CD14-positive monocyte (primary cell): ENCODE measurements around the gene PADI1. TPM values are rescaled to one million over a fixed set of nuclear protein-coding genes. Genes with fewer than 3 reads are reported as not detected.

ENCODE experiments used
- DNase-seq, 3 donors: peaks; one replicate each; pipeline ENCODE4 v3.0.0-alpha.2; 2011 to 2022
- H2AFZ ChIP-seq: 2 replicates; pipeline ENCODE4 v1.6.0; 2012; ENCODE audit warnings: mild to moderate bottlenecking, low read depth, low read length, inconsistent platforms; ENCODE audit not compliant: insufficient read depth, poor library complexity, severe bottlenecking
- H3K27ac ChIP-seq, 2 donors: 1 replicate in 1 of 2; 2 replicates in 1 of 2; pipeline ENCODE4 v1.5.1; 2012 to 2013; ENCODE audit warnings: low read length in 2 of 2, control low read depth in 1 of 2, inconsistent platforms in 1 of 2, low read depth in 1 of 2, mild to moderate bottlenecking in 1 of 2
- H3K27me3 ChIP-seq, 2 donors: one replicate each; pipeline versions ENCODE4 v1.6.0 to v1.6.1; 2011 to 2013; ENCODE audit warnings: low read length in 2 of 2; ENCODE audit not compliant: control insufficient read depth in 2 of 2, insufficient read depth in 2 of 2
- H3K36me3 ChIP-seq, 2 donors: replicated peaks in 1 of 2; 1 replicate in 1 of 2; 2 replicates in 1 of 2; pipeline versions ENCODE4 v1.5.1 to v1.6.1; 2012 to 2013; ENCODE audit warnings: low read length in 2 of 2, control low read depth in 1 of 2, inconsistent platforms in 1 of 2, mild to moderate bottlenecking in 1 of 2; ENCODE audit not compliant: insufficient read depth in 2 of 2, control insufficient read depth in 1 of 2
- H3K4me1 ChIP-seq, 2 donors: 1 replicate in 1 of 2; 2 replicates in 1 of 2; pipeline versions ENCODE4 v1.5.1 to v1.6.1; 2012 to 2013; ENCODE audit warnings: low read length in 2 of 2, control low read depth in 1 of 2, inconsistent platforms in 1 of 2, mild to moderate bottlenecking in 1 of 2, moderate library complexity in 1 of 2; ENCODE audit not compliant: insufficient read depth in 2 of 2, control insufficient read depth in 1 of 2
- H3K4me2 ChIP-seq: replicated peaks from 2 replicates; pipeline ENCODE3; 2012; ENCODE audit warnings: low read length, moderate library complexity, mild to moderate bottlenecking; ENCODE audit not compliant: poor library complexity, severe bottlenecking; ENCODE audit errors: extremely low read depth
- H3K4me3 ChIP-seq, 3 experiments: fragments of 200-600 bp in 1 of 3; sonication (generic) in 1 of 3; replicated peaks in 1 of 3; 1 replicate in 2 of 3; 2 replicates in 1 of 3; pipeline ENCODE4 v1.5.1; 2011 to 2013; ENCODE audit warnings: low read length in 3 of 3, mild to moderate bottlenecking in 3 of 3, control low read depth in 2 of 3, low read depth in 2 of 3, inconsistent platforms in 1 of 3, moderate library complexity in 1 of 3
- H3K79me2 ChIP-seq: 2 replicates; pipeline ENCODE4 v1.6.0; 2012; ENCODE audit warnings: mild to moderate bottlenecking, control low read depth, inconsistent platforms, low read length, moderate library complexity; ENCODE audit not compliant: insufficient read depth
- H3K9ac ChIP-seq: 2 replicates; pipeline ENCODE4 v1.6.0; 2017; ENCODE audit warnings: low read length, mild to moderate bottlenecking; ENCODE audit not compliant: insufficient read depth, poor library complexity, severe bottlenecking
- H3K9me3 ChIP-seq, 2 donors: replicated peaks in 1 of 2; 1 replicate in 1 of 2; 2 replicates in 1 of 2; pipeline versions ENCODE4 v1.5.1 to v1.6.1; 2012 to 2013; ENCODE audit warnings: low read length in 2 of 2, control low read depth in 1 of 2; ENCODE audit not compliant: control insufficient read depth in 1 of 2, insufficient read depth in 1 of 2
- H4K20me1 ChIP-seq: 2 replicates; pipeline ENCODE4 v1.6.0; 2012; ENCODE audit warnings: mild to moderate bottlenecking, low read length, control low read depth, moderate library complexity; ENCODE audit not compliant: insufficient read depth
- H3K27ac Mint-ChIP-seq, 7 donors: one replicate each; pipeline ENCODE4 v1.8.0; 2020; ENCODE audit warnings: mild to moderate bottlenecking in 7 of 7, mixed read lengths in 7 of 7, moderate library complexity in 6 of 7, inconsistent platforms in 2 of 7
- H3K27me3 Mint-ChIP-seq, 3 donors: one replicate each; pipeline ENCODE4 v1.8.0; 2021 to 2022; ENCODE audit warnings: low read depth in 3 of 3, mild to moderate bottlenecking in 3 of 3, mixed read lengths in 3 of 3, moderate library complexity in 3 of 3, inconsistent platforms in 1 of 3
- H3K36me3 Mint-ChIP-seq, 2 donors: one replicate each; pipeline ENCODE4 v1.8.0; 2020; ENCODE audit warnings: mixed read lengths in 2 of 2, inconsistent platforms in 1 of 2, mild to moderate bottlenecking in 1 of 2
- H3K4me1 Mint-ChIP-seq: one replicate; pipeline ENCODE4 v1.8.0; 2020; ENCODE audit warnings: mild to moderate bottlenecking, mixed read lengths
- H3K4me3 Mint-ChIP-seq, 2 donors: one replicate each; pipeline ENCODE4 v1.8.0; 2020; ENCODE audit warnings: mild to moderate bottlenecking in 2 of 2, mixed read lengths in 2 of 2, moderate library complexity in 1 of 2
- H3K9me3 Mint-ChIP-seq, 7 donors: one replicate each; pipeline ENCODE4 v1.8.0; 2020 to 2022; ENCODE audit warnings: mixed read lengths in 7 of 7, mild to moderate bottlenecking in 6 of 7, moderate library complexity in 6 of 7, inconsistent platforms in 2 of 7
- CTCF ChIP-seq: fragments of 200-600 bp; IDR thresholded peaks from one replicate; pipeline ENCODE4 v1.8.0; 2022; ENCODE audit warnings: antibody characterized with exemption, mild to moderate bottlenecking
- WGBS: methylation state at CpG from one replicate; pipeline ENCODE4 v1.1.5; 2013; ENCODE audit warnings: missing lambda C conversion rate; ENCODE audit not compliant: insufficient coverage; 5-methylcytosine and 5-hydroxymethylcytosine counted together
- intact Hi-C, 2 donors: fragments of 100-400 bp; cut with micrococcal nuclease; formaldehyde crosslinking; loops; one replicate each; pipeline versions ENCODE4 v1.15.0 to v1.15.1; 2023
- polyA plus RNA-seq, 3 donors: library from polyadenylated mRNA; depleted of rRNA in 1 of 3; unstranded in 2 of 3; stranded (reverse) in 1 of 3; fragments of 300-500 nt in 2 of 3; fragments of >200 nt in 1 of 3; fragmentation: Illumina TruSeq in 2 of 3; gene quantifications; 1 replicate in 2 of 3; 2 replicates in 1 of 3; pipeline ENCODE4 v1.2.3, GENCODE V29; 2012 to 2021

The PADI1 gene
- polyA plus RNA-seq, 3 donors: not detected

DNA sequence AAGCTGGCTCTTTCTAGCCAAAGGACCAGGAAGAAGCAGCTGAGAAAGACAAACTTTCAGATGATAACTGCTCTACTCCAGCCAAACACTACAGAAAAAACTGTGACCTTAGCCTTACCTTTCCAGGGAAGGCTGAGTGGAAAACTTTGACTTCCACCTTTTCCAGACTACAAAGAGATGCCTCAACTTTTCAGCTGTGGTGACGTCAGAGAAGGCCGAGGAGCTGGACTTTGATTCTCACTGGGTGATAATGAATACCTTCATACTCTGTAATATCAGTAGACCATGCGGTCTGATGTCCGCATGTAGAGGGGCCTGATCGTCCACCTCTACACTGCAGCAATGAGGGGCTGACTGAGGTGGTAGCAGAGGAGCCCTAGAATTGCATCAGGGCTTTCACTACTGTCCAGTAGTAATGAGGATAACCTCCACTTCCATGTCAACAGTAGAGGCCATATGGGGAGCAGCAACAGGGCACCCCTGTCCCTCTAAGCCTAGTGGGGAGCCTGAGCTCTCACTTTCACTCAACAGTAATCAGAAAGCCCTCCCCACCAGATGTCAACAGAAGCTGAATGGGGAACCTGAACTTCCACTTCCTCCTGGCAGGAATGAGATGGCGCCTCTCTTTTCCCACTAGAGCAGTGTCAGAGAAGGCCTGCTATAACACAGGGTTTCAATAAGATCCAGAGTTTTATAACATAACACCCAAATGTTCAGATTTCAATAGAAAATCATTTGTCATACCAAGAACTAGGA lies 28.4 kb upstream of the PADI1 start:
- Histone ChIP-seq H3K4me3 (no peak overlapping the region), H3K79me2 (no peaks in the 10 kb centered on the region), H3K4me1 (peaks cover 15 to 21% of the 10 kb centered on the region in 2 donors), H2AFZ (peak overlapping the region; percentile 13), H3K4me2 (peak overlapping the region; percentile 14), H4K20me1 (no peaks in the 10 kb centered on the region), H3K27me3 (no peaks in the 10 kb centered on the region), H3K27ac (peak overlapping the region; percentile 27 to 41), H3K9me3 (peaks cover 0 to 6% of the 10 kb centered on the region in 2 donors), H3K36me3 (no peaks in the 10 kb centered on the region), H3K9ac (no peak overlapping the region)
- intact Hi-C loops: no loop called here
- Mint-ChIP-seq H3K4me1 (peaks cover 20% of the 10 kb centered on the region), H3K36me3 (peaks cover 0 to 5% of the 10 kb centered on the region in 2 donors), H3K27ac (peak overlapping the region in 6 of 7 donors; percentile 15 to 74 (median 55)), H3K4me3 (peak overlapping the region in 1 of 2 donors; percentile 30), H3K9me3 (peaks cover 11 to 21% (median 13%) of the 10 kb centered on the region in 7 donors), H3K27me3 (peaks cover 0 to 2% (median 1%) of the 10 kb centered on the region in 3 donors)
- WGBS: 0% methylated on average over 1 of the region's 6 CpGs
- TF ChIP-seq CTCF: no peak
- DNase-seq: peak; percentile 25 to 52 (median 47)

DNA sequence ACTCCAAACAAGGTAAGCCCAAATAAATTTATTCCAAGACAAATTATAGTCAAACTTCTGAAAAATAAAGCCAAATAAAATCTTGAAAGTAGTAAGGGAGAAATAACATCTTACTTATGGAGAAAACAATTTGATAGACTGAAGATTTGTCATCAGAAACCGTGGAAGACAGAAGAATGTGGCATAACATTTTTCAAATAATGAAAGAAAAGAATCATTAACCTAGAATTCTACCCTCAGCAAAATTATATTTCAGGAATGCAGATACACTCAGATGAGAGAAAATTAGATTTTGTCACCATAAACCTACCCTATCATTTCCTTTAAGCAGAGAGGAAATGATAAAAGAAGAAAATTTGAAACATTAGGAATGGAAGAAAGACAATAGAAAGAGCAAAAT lies 27.3 kb upstream of the PADI1 start:
- H2AFZ ChIP-seq: no peak overlapping the region
- DNase-seq: no peak
- peaks cover 0 to 5% of the 10 kb centered on the region in 2 donors for H3K36me3 Mint-ChIP-seq
- intact Hi-C loops: no loop called here
- H3K36me3 ChIP-seq: no peaks in the 10 kb centered on the region
- peaks cover 27% of the 10 kb centered on the region for H3K4me1 Mint-ChIP-seq
- no peaks in the 10 kb centered on the region for H4K20me1 ChIP-seq
- no peaks in the 10 kb centered on the region for H3K27me3 ChIP-seq
- H3K4me2 ChIP-seq: no peak overlapping the region
- no peak overlapping the region for H3K9ac ChIP-seq
- H3K9me3 ChIP-seq: peaks cover 0 to 6% of the 10 kb centered on the region in 2 donors
- no peaks in the 10 kb centered on the region for H3K79me2 ChIP-seq
- no peak overlapping the region for H3K27ac Mint-ChIP-seq
- H3K4me3 Mint-ChIP-seq: no peak overlapping the region
- H3K27ac ChIP-seq: no peak overlapping the region
- TF ChIP-seq CTCF: no peak
- peaks cover 0 to 1% (median 0%) of the 10 kb centered on the region in 3 donors for H3K27me3 Mint-ChIP-seq
- peaks cover 24 to 30% of the 10 kb centered on the region in 2 donors for H3K4me1 ChIP-seq
- H3K4me3 ChIP-seq: no peak overlapping the region
- WGBS: no CpG with 5 or more reads among the region's 1 CpG
- peaks cover 11 to 21% (median 13%) of the 10 kb centered on the region in 7 donors for H3K9me3 Mint-ChIP-seq
